Measurements from ENCODE around the gene HDAC4.

Gene HDAC4

GRCh38 chr2:239249048-239249447 is 151.8 kb downstream of the HDAC4 start:
- no peak overlapping the region for H3K4me3 ChIP-seq (replicated peaks; ENCODE audit: insufficient read depth, low read length)
- TF ChIP-seq SPI1 (IDR thresholded peaks at IDR 0.05; ENCODE audit: borderline replicate concordance, low read depth): no peak
- no peak for TF ChIP-seq CTCF (IDR thresholded peaks at IDR 0.05; ENCODE audit: insufficient read depth, low read length)
- TF ChIP-seq REST (IDR thresholded peaks at IDR 0.05; ENCODE audit: insufficient replicate concordance, low read depth): no peak
- no peak for TF ChIP-seq GABPA (IDR thresholded peaks at IDR 0.05; ENCODE audit: low read depth)
- TF ChIP-seq POLR2AphosphoS5 (IDR thresholded peaks at IDR 0.05; ENCODE audit: low read depth): no peak
- DNase-seq (ENCODE audit: low read depth in 1 of 2, low spot score in 1 of 2): no peak
- H3K27ac ChIP-seq (replicated peaks): no peak overlapping the region
- H3K27me3 ChIP-seq (ENCODE audit: insufficient read depth, poor library complexity, severe bottlenecking): no peaks in the 10 kb centered on the region

- no peak overlapping the region for H3K4me3 ChIP-seq (replicated peaks; ENCODE audit: insufficient read depth, low read length)
- H3K27ac ChIP-seq (replicated peaks): no peak overlapping the region
Observed at GRCh38 chr2:239247401-239248245, 153.2 kb downstream of the HDAC4 start.

More at GRCh38 chr2:239247401-239248245, 153.2 kb downstream of the HDAC4 start:
- no peak for DNase-seq (ENCODE audit: low read depth in 1 of 2, low spot score in 1 of 2)
- no peaks in the 10 kb centered on the region for H3K27me3 ChIP-seq (ENCODE audit: insufficient read depth, poor library complexity, severe bottlenecking)
- TF ChIP-seq CTCF (IDR thresholded peaks at IDR 0.05; ENCODE audit: insufficient read depth, low read length): no peak
- TF ChIP-seq SPI1 (IDR thresholded peaks at IDR 0.05; ENCODE audit: borderline replicate concordance, low read depth): no peak
- TF ChIP-seq POLR2AphosphoS5 (IDR thresholded peaks at IDR 0.05; ENCODE audit: low read depth): no peak
- no peak for TF ChIP-seq REST (IDR thresholded peaks at IDR 0.05; ENCODE audit: insufficient replicate concordance, low read depth)
- no peak for TF ChIP-seq GABPA (IDR thresholded peaks at IDR 0.05; ENCODE audit: low read depth)

All from HL-60 (cell line).